ENCODE measurements around the gene SMIM27. TPM values are rescaled to one million over a fixed set of nuclear protein-coding genes. Genes with fewer than 3 reads are reported as not detected.

The SMIM27 gene
- total RNA-seq, 1 experiment from 2014 or later, result 8.1 TPM

GRCh38 chr9:32554591-32554990, 2.5 kb downstream of the SMIM27 start:
- ATAC-seq, result no peak
- Histone ChIP-seq H3K4me1 (ENCODE audit: control insufficient read depth in 1 of 2, insufficient read depth in 2 of 2, low read length in 2 of 2) (peaks cover 8 to 22% of the 10 kb centered on the region in 2 experiments), H3K27me3 (ENCODE audit: insufficient read depth, low read length) (no peaks in the 10 kb centered on the region), H2AFZ (ENCODE audit: low read depth, low read length, poor library complexity, severe bottlenecking) (no peak overlapping the region), H3K4me2 (ENCODE audit: low read length) (no peak overlapping the region), H4K20me1 (ENCODE audit: insufficient read depth) (no peaks in the 10 kb centered on the region), H3K9me2 (ENCODE audit: insufficient read depth) (no peaks in the 10 kb centered on the region), H3K4me3 (replicated peaks in 1 of 2; ENCODE audit: low read depth in 1 of 2, low read length in 2 of 2) (no peak overlapping the region), H3K9ac (ENCODE audit: low read length) (no peak overlapping the region), H3K9me3 (ENCODE audit: control insufficient read depth in 1 of 2, insufficient read depth in 1 of 2, low read depth in 1 of 2, low read length in 2 of 2) (no peaks in the 10 kb centered on the region), H3K36me3 (ENCODE audit: control insufficient read depth in 1 of 2, insufficient read depth in 2 of 2, low read length in 2 of 2) (no peaks in the 10 kb centered on the region; a peak in 1 of 4 replicates), H3K27ac (ENCODE audit: low read depth, low read length) (no peak overlapping the region), H3K79me2 (ENCODE audit: insufficient read depth, low read length) (peaks cover 47% of the 10 kb centered on the region)
- BruUV-seq (replicated peaks), result no TSS peak
- POLR2A ChIA-PET, result no interaction called here
- CTCF ChIA-PET, result interaction anchor here (1.7 kb wide), 1 partner anchor 18 kb away, joined by 6 read pairs; no protein-coding TSS in a partner anchor
- TF ChIP-seq ATF3 (IDR thresholded peaks at IDR 0.05), result no peak
- no peak for TF ChIP-seq TCF7L2 (IDR thresholded peaks at IDR 0.05; ENCODE audit: borderline replicate concordance, extremely low read depth, insufficient read depth, insufficient read length)
- no peak for TF ChIP-seq POLR2A (IDR thresholded peaks at IDR 0.05; ENCODE audit: borderline replicate concordance, extremely low read depth, insufficient read depth, insufficient read length)
- TF ChIP-seq ZBTB33 (IDR thresholded peaks at IDR 0.05; ENCODE audit: extremely low read depth, insufficient replicate concordance, low read length), result no peak
- RAD21 ChIA-PET (ENCODE audit: low non-redundant PET in 1 of 2, low total read pairs in 2 of 2, uncharacterized antibody in 2 of 2, unreplicated experiment in 2 of 2), result no interaction called here
- intact Hi-C loops (cut with micrococcal nuclease), result no loop called here
- DNase-seq (ENCODE audit: low read depth, low spot score), result no peak

- H4K20me1 ChIP-seq (ENCODE audit: insufficient read depth), result no peaks in the 10 kb centered on the region; the same call in 1 of the 2 replicates
- H2AFZ ChIP-seq (ENCODE audit: low read depth, low read length, poor library complexity, severe bottlenecking), result no peak overlapping the region
- H3K4me3 ChIP-seq (replicated peaks in 1 of 2; ENCODE audit: low read depth in 1 of 2, low read length in 2 of 2), result no peak overlapping the region
- DNase-seq (ENCODE audit: low read depth, low spot score), result no peak
- BruUV-seq (replicated peaks), result no TSS peak
- intact Hi-C loops (cut with micrococcal nuclease), result no loop called here
- H3K9me2 ChIP-seq (ENCODE audit: insufficient read depth), result no peaks in the 10 kb centered on the region
- no peak for ATAC-seq
- CTCF ChIA-PET, result no interaction called here
- RAD21 ChIA-PET (ENCODE audit: low non-redundant PET in 1 of 2, low total read pairs in 2 of 2, uncharacterized antibody in 2 of 2, unreplicated experiment in 2 of 2), result no interaction called here
- H3K9ac ChIP-seq (ENCODE audit: low read length), result no peak overlapping the region
- POLR2A ChIA-PET, result no interaction called here
- peaks cover 46% of the 10 kb centered on the region for H3K79me2 ChIP-seq (ENCODE audit: insufficient read depth, low read length)
- H3K27ac ChIP-seq (ENCODE audit: low read depth, low read length), result no peak overlapping the region
- no peaks in the 10 kb centered on the region for H3K36me3 ChIP-seq (ENCODE audit: control insufficient read depth in 1 of 2, insufficient read depth in 2 of 2, low read length in 2 of 2)
- peaks cover 1% of the 10 kb centered on the region in 2 experiments; a peak in 2 of 4 replicates for H3K4me1 ChIP-seq (ENCODE audit: control insufficient read depth in 1 of 2, insufficient read depth in 2 of 2, low read length in 2 of 2)
- no peaks in the 10 kb centered on the region for H3K9me3 ChIP-seq (ENCODE audit: control insufficient read depth in 1 of 2, insufficient read depth in 1 of 2, low read depth in 1 of 2, low read length in 2 of 2)
- no peaks in the 10 kb centered on the region for H3K27me3 ChIP-seq (ENCODE audit: insufficient read depth, low read length)
- H3K4me2 ChIP-seq (ENCODE audit: low read length), result no peak overlapping the region
- TF ChIP-seq ATF3 (IDR thresholded peaks at IDR 0.05) (no peak), EGR1 (IDR thresholded peaks at IDR 0.05; ENCODE audit: low read depth) (no peak), REST (IDR thresholded peaks at IDR 0.05; ENCODE audit: low read depth) (no peak), SRF (IDR thresholded peaks at IDR 0.05; ENCODE audit: low read depth) (no peak), MAX (IDR thresholded peaks at IDR 0.05) (no peak)
These were observed 6.3 kb downstream of the SMIM27 start for GRCh38 chr9:32558408-32558934.
